Epithelial cell of esophagus (primary cell): ENCODE measurements around the gene CLIC1.

ENCODE experiments used
- DNase-seq: peaks from one replicate; pipeline ENCODE4 v3.0.0; 2010; ENCODE audit warnings: low read depth
- H3K4me3 ChIP-seq: 2 replicates; pipeline ENCODE4 v1.5.1; 2011; ENCODE audit warnings: mild to moderate bottlenecking, low read length, control low read depth
- TF ChIP-seq, protein P1 (sequence below): IDR thresholded peaks from 2 replicates; pipeline ENCODE4 v1.5.1; 2011; ENCODE audit warnings: low read depth, mild to moderate bottlenecking, low read length, control low read depth, inconsistent platforms; ENCODE audit not compliant: insufficient read depth; ENCODE audit errors: missing control alignments

Gene CLIC1

GRCh38 chr6:31762878-31763618 is 26.7 kb upstream of the CLIC1 start:
- no peak overlapping the region for H3K4me3 ChIP-seq
- TF ChIP-seq, protein P1, sequence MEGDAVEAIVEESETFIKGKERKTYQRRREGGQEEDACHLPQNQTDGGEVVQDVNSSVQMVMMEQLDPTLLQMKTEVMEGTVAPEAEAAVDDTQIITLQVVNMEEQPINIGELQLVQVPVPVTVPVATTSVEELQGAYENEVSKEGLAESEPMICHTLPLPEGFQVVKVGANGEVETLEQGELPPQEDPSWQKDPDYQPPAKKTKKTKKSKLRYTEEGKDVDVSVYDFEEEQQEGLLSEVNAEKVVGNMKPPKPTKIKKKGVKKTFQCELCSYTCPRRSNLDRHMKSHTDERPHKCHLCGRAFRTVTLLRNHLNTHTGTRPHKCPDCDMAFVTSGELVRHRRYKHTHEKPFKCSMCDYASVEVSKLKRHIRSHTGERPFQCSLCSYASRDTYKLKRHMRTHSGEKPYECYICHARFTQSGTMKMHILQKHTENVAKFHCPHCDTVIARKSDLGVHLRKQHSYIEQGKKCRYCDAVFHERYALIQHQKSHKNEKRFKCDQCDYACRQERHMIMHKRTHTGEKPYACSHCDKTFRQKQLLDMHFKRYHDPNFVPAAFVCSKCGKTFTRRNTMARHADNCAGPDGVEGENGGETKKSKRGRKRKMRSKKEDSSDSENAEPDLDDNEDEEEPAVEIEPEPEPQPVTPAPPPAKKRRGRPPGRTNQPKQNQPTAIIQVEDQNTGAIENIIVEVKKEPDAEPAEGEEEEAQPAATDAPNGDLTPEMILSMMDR, result no peak
- DNase-seq, result no peak

DNA sequence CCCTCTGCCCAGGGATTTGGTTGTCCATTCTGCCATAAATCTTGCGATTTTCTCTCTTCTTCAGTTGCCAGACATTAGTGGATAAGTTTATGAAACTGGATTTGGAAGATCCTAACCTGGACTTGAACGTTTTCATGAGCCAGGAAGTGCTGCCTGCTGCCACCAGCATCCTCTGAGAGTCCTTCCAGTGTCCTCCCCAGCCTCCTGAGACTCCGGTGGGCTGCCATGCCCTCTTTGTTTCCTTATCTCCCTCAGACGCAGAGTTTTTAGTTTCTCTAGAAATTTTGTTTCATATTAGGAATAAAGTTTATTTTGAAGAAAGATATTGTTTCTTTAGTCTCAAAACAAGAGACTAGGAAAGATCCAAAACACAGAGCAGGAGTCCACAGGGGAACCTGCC is 26.0 kb upstream of the CLIC1 start, which contains the start of gene SAPCD1:
Gene SAPCD1 (plus strand): TSS at position 301 of the 400 bp plus-strand sequence. CDS start 399 bp downstream, outside the sequence.
- TF ChIP-seq, protein P1, result no peak
- no peak for DNase-seq
- H3K4me3 ChIP-seq, result no peak within 1 kb of the TSS

DNA sequence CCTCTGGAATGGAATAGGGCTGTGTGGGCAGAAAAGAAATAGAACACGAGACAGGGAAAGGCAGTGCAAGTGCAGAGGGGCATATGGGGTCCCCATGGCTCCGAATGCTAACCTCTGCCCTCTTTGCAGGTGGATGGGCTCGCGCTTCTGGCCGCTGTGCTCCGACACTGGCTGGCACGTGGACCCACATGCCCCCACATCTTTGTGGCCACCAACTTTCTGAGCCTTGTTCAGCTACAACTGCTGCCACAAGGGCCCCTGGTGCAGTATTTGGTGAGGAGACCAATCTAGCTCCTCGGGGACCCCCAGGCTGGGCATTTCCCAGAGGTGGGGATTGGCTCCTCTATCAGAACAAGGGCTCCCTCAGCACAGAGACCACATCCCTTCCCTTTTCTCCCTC is 25.0 kb upstream of the CLIC1 start:
- DNase-seq, result no peak

DNA sequence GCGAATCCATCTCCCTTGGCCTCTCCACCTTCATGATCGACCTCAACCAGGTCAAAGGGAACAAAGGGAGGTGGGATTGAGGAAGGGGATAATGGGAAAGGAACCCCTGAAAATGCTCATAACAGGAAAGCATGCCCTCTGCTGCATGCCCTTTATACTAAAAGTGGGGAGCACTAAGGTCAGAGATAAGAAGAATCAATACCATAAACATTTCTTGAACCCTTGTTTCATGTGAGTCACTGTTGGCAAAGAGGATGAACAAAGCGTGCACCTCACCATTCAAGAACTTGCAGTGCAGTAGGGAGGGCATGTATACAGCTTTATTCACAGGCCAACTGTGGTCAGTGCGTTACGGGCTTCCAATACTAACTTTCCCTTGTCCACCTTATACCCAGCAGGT is 24.5 kb upstream of the CLIC1 start:
- H3K4me3 ChIP-seq, result no peak overlapping the region
- DNase-seq, result no peak
- TF ChIP-seq, protein P1, result no peak

More for the DNA sequence above, 25.0 kb upstream of the CLIC1 start:
- TF ChIP-seq, protein P1, result no peak
- no peak overlapping the region for H3K4me3 ChIP-seq

- TF ChIP-seq, protein P1, result no peak
- no peak for DNase-seq
- no peak overlapping the region for H3K4me3 ChIP-seq
These were observed 22.0 kb upstream of the CLIC1 start for GRCh38 chr6:31758281-31758680.

DNA sequence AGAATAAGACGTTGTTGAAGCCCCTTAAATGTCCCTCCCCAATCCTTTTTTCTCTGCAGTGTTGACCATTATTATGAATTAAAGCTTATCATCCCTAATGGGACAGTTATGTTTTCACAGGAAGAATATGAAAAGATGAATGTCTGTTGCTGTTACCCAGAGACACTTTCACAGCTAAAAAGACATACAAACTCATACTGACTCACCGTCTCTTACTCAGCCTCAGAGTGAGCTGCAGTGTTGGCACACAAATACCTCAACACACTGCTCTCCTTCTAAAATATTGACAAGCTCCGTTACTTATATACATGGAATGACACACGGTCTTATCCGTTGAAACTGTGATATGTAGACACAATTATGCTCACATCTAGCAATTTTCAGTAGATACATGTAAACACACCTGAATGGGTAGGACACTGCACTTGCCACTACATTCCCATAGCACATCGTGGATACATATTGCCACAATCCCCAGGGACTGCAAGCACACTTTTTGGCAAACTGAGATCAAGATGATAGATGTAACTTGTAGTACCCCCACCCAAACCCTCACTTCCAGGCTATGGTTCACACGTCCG is 16.5 kb upstream of the CLIC1 start:
- DNase-seq, result peak; percentile 80
- TF ChIP-seq, protein P1, result no peak
- H3K4me3 ChIP-seq, result no peak overlapping the region
